CD4-positive, alpha-beta T cell (primary cell): ENCODE results near the gene AFG3L2. TPM values are rescaled to one million over a fixed set of nuclear protein-coding genes. Genes with fewer than 3 reads are reported as not detected.

Experiments used
- ATAC-seq: fragments of 200-7000 bp; cut with Tn5 transposase; one replicate; pipeline ENCODE4 v1.10.0; 2022; ENCODE audit warnings: mild to moderate bottlenecking; ENCODE audit not compliant: poor library complexity
- CTCF ChIA-PET: fragments of 350-600 bp; sonication (Branson Sonifier 250); formaldehyde crosslinking; loops from one replicate; lab custom pipeline; 2021; ENCODE audit warnings: antibody characterized with exemption, inconsistent platforms; lab: Charles Lee
- POLR2A ChIA-PET: fragments of 350-600 bp; sonication (Branson Sonifier 250); formaldehyde crosslinking; loops from one replicate; lab custom pipeline; 2021; ENCODE audit warnings: antibody characterized with exemption, inconsistent platforms; lab: Charles Lee
- DNase-seq, 14 experiments: peaks; one replicate each; pipeline ENCODE4 v3.0.0-alpha.2; 2013 to 2020; ENCODE audit warnings: mixed read lengths in 2 of 14
- H3K27ac ChIP-seq, 2 donors: one replicate each; pipeline versions ENCODE4 v1.5.1 to v1.7.0; 2013; ENCODE audit warnings: low read length in 2 of 2, low read depth in 1 of 2, mild to moderate bottlenecking in 1 of 2
- H3K27me3 ChIP-seq, 2 experiments: 1 replicate in 1 of 2; 2 replicates in 1 of 2; pipeline versions ENCODE4 v1.6.1 to v1.7.0; 2013; ENCODE audit warnings: low read length in 2 of 2, control low read depth in 1 of 2, mild to moderate bottlenecking in 1 of 2, moderate library complexity in 1 of 2; ENCODE audit not compliant: insufficient read depth in 2 of 2, control insufficient read depth in 1 of 2
- H3K36me3 ChIP-seq: one replicate; pipeline ENCODE4 v1.6.1; 2013; ENCODE audit warnings: low read length, control low read depth; ENCODE audit not compliant: insufficient read depth
- H3K4me1 ChIP-seq: one replicate; pipeline ENCODE4 v1.6.1; 2013; ENCODE audit warnings: low read length, control low read depth; ENCODE audit not compliant: insufficient read depth
- H3K4me3 ChIP-seq: one replicate; pipeline ENCODE4 v1.5.1; 2013; ENCODE audit warnings: mild to moderate bottlenecking, low read length, moderate library complexity
- H3K9me3 ChIP-seq, 2 experiments: 1 replicate in 1 of 2; 2 replicates in 1 of 2; pipeline versions ENCODE4 v1.6.1 to v1.7.0; 2013; ENCODE audit warnings: low read length in 2 of 2, mild to moderate bottlenecking in 2 of 2, control low read depth in 1 of 2, moderate library complexity in 1 of 2; ENCODE audit not compliant: control insufficient read depth in 1 of 2, insufficient read depth in 1 of 2
- H3K27ac Mint-ChIP-seq: one replicate; pipeline ENCODE4 v1.8.0; 2020; ENCODE audit warnings: mixed read lengths
- H3K27me3 Mint-ChIP-seq: one replicate; pipeline ENCODE4 v1.8.0; 2021; ENCODE audit warnings: mixed read lengths
- H3K36me3 Mint-ChIP-seq: one replicate; pipeline ENCODE4 v1.8.0; 2021; ENCODE audit warnings: low read depth, mixed read lengths
- H3K4me1 Mint-ChIP-seq: one replicate; pipeline ENCODE4 v1.8.0; 2021; ENCODE audit warnings: low read depth, mixed read lengths
- H3K4me3 Mint-ChIP-seq: one replicate; pipeline ENCODE4 v1.8.0; 2020; ENCODE audit warnings: mild to moderate bottlenecking, mixed read lengths
- H3K9me3 Mint-ChIP-seq: one replicate; pipeline ENCODE4 v1.8.0; 2020; ENCODE audit warnings: mixed read lengths
- intact Hi-C, 2 experiments: fragments of 100-400 bp; cut with DNase I in 1 of 2; cut with micrococcal nuclease in 1 of 2; formaldehyde crosslinking; loops; one replicate each; pipeline versions ENCODE4 v1.15.1 to v1.9.0; 2023 to 2025; cut with DNase I, micrococcal nuclease
- total RNA-seq, 174 experiments: library from RNA in 2 of 174; stranded (reverse) in 2 of 174; gene quantifications; one replicate each; pipeline ENCODE4 v1.2.3 and lab custom pipeline; 2021 to 2026
- TF ChIP-seq, protein P1 (sequence below): fragments of 200-600 bp; IDR thresholded peaks from one replicate; pipeline ENCODE4 v1.8.0; 2022; ENCODE audit warnings: antibody characterized with exemption, mild to moderate bottlenecking

AFG3L2 gene
- total RNA-seq, 2 experiments from 2014 or later: 40.4 to 46.8 TPM

DNA sequence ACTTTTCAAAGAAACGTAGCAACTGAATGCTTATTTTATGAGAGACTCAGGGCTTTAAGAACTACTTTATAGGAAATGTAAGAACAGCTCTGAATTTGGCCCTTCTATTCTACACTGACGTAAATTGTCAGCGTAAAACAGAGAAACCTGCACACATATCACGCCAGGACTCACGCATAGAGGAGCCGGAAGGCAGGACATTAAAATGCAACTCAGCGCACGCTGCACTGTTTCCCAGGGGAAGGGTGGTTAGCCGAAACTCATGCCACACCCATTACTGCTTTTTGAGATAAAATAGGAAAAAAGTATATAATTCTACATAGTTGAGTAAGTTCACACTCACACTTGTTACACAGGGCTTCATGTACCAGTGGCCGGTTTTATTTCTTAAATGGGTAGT lies 61.5 kb downstream of the AFG3L2 start:
- TF ChIP-seq, protein P1, sequence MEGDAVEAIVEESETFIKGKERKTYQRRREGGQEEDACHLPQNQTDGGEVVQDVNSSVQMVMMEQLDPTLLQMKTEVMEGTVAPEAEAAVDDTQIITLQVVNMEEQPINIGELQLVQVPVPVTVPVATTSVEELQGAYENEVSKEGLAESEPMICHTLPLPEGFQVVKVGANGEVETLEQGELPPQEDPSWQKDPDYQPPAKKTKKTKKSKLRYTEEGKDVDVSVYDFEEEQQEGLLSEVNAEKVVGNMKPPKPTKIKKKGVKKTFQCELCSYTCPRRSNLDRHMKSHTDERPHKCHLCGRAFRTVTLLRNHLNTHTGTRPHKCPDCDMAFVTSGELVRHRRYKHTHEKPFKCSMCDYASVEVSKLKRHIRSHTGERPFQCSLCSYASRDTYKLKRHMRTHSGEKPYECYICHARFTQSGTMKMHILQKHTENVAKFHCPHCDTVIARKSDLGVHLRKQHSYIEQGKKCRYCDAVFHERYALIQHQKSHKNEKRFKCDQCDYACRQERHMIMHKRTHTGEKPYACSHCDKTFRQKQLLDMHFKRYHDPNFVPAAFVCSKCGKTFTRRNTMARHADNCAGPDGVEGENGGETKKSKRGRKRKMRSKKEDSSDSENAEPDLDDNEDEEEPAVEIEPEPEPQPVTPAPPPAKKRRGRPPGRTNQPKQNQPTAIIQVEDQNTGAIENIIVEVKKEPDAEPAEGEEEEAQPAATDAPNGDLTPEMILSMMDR: no peak
- Histone ChIP-seq H3K4me1 (no peaks in the 10 kb centered on the region), H3K4me3 (no peak overlapping the region), H3K36me3 (no peaks in the 10 kb centered on the region), H3K27me3 (peaks cover 4 to 7% of the 10 kb centered on the region in 2 experiments), H3K27ac (no peak overlapping the region), H3K9me3 (peaks cover 4 to 16% of the 10 kb centered on the region in 2 experiments)
- no peak overlapping the region for H3K4me3 Mint-ChIP-seq
- no peaks in the 10 kb centered on the region for H3K4me1 Mint-ChIP-seq
- H3K27me3 Mint-ChIP-seq: peaks cover 23% of the 10 kb centered on the region
- H3K9me3 Mint-ChIP-seq: peaks cover 3% of the 10 kb centered on the region
- peaks cover 3% of the 10 kb centered on the region for H3K36me3 Mint-ChIP-seq
- ChIA-PET POLR2A (no interaction called here), CTCF (no interaction called here)
- DNase-seq (no peak), ATAC-seq (no peak)
- intact Hi-C loops: no loop called here
- H3K27ac Mint-ChIP-seq: no peak overlapping the region

DNA sequence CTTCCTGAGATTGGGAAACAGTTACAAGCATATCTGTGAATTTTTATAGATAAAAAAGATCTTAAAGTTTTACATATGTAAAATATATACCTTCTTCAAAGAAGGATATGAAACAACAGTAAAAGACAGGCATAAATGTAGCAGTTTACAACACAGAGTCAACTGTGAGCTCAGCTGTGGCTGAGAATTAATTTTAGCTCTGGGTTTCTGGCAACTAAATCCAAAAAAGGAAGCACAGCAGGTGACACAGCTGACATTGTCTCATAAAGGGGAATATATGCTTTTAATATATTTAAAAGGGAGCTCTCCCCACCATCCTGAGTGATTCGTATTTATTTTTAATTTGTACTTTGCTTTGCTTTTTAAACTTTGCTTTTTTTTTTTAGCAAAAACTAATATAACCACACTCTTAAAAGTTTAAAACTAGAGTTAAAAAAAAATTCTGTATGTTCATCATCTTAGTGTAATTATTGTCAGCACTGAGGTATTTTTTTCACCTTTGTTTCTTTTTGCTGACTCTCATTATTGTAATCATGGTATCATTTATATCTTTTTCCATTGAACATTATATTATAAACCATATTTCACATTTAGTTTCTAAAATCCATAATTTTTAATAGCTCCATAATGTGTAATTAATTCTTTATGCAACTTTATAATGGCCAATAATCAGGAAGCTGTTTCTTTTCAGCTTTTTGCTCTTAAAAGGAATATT lies 62.3 kb downstream of the AFG3L2 start:
- no peaks in the 10 kb centered on the region for H3K36me3 ChIP-seq
- H3K27ac ChIP-seq: no peak overlapping the region
- TF ChIP-seq, protein P1: no peak
- Mint-ChIP-seq H3K27ac (no peak overlapping the region), H3K36me3 (peaks cover 3% of the 10 kb centered on the region), H3K27me3 (peaks cover 26% of the 10 kb centered on the region), H3K9me3 (peaks cover 3% of the 10 kb centered on the region), H3K4me3 (no peak overlapping the region), H3K4me1 (no peaks in the 10 kb centered on the region)
- peaks cover 5 to 7% of the 10 kb centered on the region in 2 experiments for H3K27me3 ChIP-seq
- ATAC-seq: no peak
- H3K4me1 ChIP-seq: no peaks in the 10 kb centered on the region
- peaks cover 5 to 22% of the 10 kb centered on the region in 2 experiments for H3K9me3 ChIP-seq
- no peak overlapping the region for H3K4me3 ChIP-seq
- ChIA-PET POLR2A (interaction anchor here (0.7 kb wide), 1 partner anchor 31 kb away, joined by 3 read pairs; no protein-coding TSS in a partner anchor), CTCF (no interaction called here)
- no peak for DNase-seq
- intact Hi-C loops: no loop called here

DNA sequence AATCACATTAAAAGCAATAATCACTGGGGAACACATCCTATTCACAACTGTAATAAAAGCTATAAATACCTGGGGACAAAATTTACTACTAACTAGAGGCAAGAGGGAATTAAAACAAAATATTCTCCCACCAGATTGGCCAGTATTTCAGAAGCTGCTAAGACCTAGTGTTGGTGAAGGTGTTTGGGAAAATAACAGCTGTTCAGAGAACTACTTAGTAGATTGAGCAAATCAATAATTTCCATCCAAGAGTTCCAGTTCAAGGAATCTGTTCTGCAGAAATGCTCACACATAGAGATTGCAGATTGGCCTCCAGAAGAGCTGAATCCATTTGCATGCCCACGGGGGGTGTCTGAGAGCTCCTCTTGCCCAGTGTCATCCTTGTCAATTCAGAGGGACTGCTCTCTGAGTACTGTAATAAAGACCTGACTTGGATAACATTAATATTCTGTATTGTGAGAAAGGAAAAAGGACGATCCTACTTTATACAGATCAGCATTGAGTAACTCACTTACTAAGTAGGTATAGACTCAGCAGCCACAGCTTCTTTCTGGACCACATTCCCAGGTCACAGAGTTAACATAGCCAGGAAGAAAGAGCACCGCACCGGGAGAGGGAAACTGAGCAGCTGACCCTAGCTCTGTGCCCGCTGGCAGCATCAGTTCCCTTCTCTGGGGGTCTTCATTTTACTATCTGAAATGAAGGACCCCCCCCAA lies 63.3 kb downstream of the AFG3L2 start:
- TF ChIP-seq, protein P1: no peak
- no peak for ATAC-seq
- no peak for DNase-seq
- no peak overlapping the region for H3K27ac ChIP-seq
- POLR2A ChIA-PET: no interaction called here
- no peak overlapping the region for H3K4me3 ChIP-seq
- H3K27me3 Mint-ChIP-seq: peaks cover 31% of the 10 kb centered on the region
- CTCF ChIA-PET: no interaction called here
- no peaks in the 10 kb centered on the region for H3K4me1 Mint-ChIP-seq
- H3K36me3 Mint-ChIP-seq: peaks cover 3% of the 10 kb centered on the region
- peaks cover 2% of the 10 kb centered on the region for H3K4me1 ChIP-seq
- no peaks in the 10 kb centered on the region for H3K36me3 ChIP-seq
- intact Hi-C loops: no loop called here
- H3K4me3 Mint-ChIP-seq: no peak overlapping the region
- peaks cover 3% of the 10 kb centered on the region for H3K9me3 Mint-ChIP-seq
- no peak overlapping the region for H3K27ac Mint-ChIP-seq
- peaks cover 5 to 22% of the 10 kb centered on the region in 2 experiments for H3K9me3 ChIP-seq
- H3K27me3 ChIP-seq: peaks cover 14 to 16% of the 10 kb centered on the region in 2 experiments
